Measurements from ENCODE around the gene SNTB2. TPM values are rescaled to one million over a fixed set of nuclear protein-coding genes. Genes with fewer than 3 reads are reported as not detected.

The SNTB2 gene
- polyA plus RNA-seq, 1 of the 3 experiments (the other 2 are of a cell fraction): 13.0 TPM

- POLR2A ChIA-PET: no interaction called here
- CTCF ChIA-PET: no interaction called here
- Histone ChIP-seq H3F3A (replicated peaks; ENCODE audit: insufficient read depth) (peaks cover 23% of the 10 kb centered on the region), H3K4me1 (ENCODE audit: control insufficient read depth in 1 of 2, insufficient read depth in 2 of 2, low read depth in 1 of 2, low read length in 1 of 2) (no peaks in the 10 kb centered on the region; a peak in 1 of 4 replicates), H3K4me3 (ENCODE audit: low read depth in 2 of 2, low read length in 1 of 2) (no peak overlapping the region), H3K79me2 (ENCODE audit: insufficient read depth) (no peaks in the 10 kb centered on the region), H3K27ac (ENCODE audit: low read depth in 2 of 2, low read length in 1 of 2) (peak overlapping the region; percentile 36 to 40; a peak in 2 of 4 replicates), H3K9ac (no peak overlapping the region), H2AFZ (ENCODE audit: low read depth) (no peak overlapping the region), H4K20me1 (ENCODE audit: insufficient read depth) (no peaks in the 10 kb centered on the region), H3K9me3 (no peaks in the 10 kb centered on the region), H3K36me3 (replicated peaks in 1 of 2; ENCODE audit: control insufficient read depth in 1 of 2, insufficient read depth in 2 of 2, low read length in 1 of 2) (peaks cover 11 to 20% of the 10 kb centered on the region in 2 experiments), H3K27me3 (ENCODE audit: insufficient read depth) (no peaks in the 10 kb centered on the region), H3K9me2 (no peaks in the 10 kb centered on the region), H3K4me2 (no peak overlapping the region)
- 0 out of 2 replicates have a peak, but pooled peaks have one; percentile 9 for TF ChIP-seq TCF12 (IDR thresholded peaks at IDR 0.05)
- no peak for TF ChIP-seq TEAD4 (IDR thresholded peaks at IDR 0.05; ENCODE audit: borderline replicate concordance, insufficient read depth)
- 71% methylated on average over 1 of the region's 1 CpG for WGBS (ENCODE audit: low lambda C conversion rate)
- no peak for DNase-seq
Measured at GRCh38 chr16:69306031-69306430, 119.1 kb downstream of the SNTB2 start.

- peaks cover 23% of the 10 kb centered on the region for H3F3A ChIP-seq (replicated peaks; ENCODE audit: insufficient read depth)
- H3K4me1 ChIP-seq (ENCODE audit: control insufficient read depth in 1 of 2, insufficient read depth in 2 of 2, low read depth in 1 of 2, low read length in 1 of 2): peaks cover 0 to 2% of the 10 kb centered on the region in 2 experiments; a peak in 1 of 4 replicates
- DNase-seq: no peak
- peaks cover 3% of the 10 kb centered on the region; the same call in 1 of the 2 replicates for H4K20me1 ChIP-seq (ENCODE audit: insufficient read depth)
- H2AFZ ChIP-seq (ENCODE audit: low read depth): no peak overlapping the region
- no peak overlapping the region for H3K9ac ChIP-seq
- POLR2A ChIA-PET: no interaction called here
- no peak overlapping the region for H3K4me3 ChIP-seq (ENCODE audit: low read depth in 2 of 2, low read length in 1 of 2)
- H3K4me2 ChIP-seq: no peak overlapping the region
- TF ChIP-seq TEAD4 (IDR thresholded peaks at IDR 0.05; ENCODE audit: borderline replicate concordance, insufficient read depth): no peak
- TF ChIP-seq MXI1 (IDR thresholded peaks at IDR 0.05; ENCODE audit: low read depth, low read length): no peak
- no peak for TF ChIP-seq CTCF (IDR thresholded peaks at IDR 0.05)
- no peak for TF ChIP-seq IRF3 (IDR thresholded peaks at IDR 0.05; ENCODE audit: low read depth, low read length)
- TF ChIP-seq RFX5 (IDR thresholded peaks at IDR 0.05; ENCODE audit: low read length): no peak
- no peak for TF ChIP-seq FOXM1 (IDR thresholded peaks at IDR 0.05; ENCODE audit: low read depth)
- no peak for TF ChIP-seq ZBTB33 (IDR thresholded peaks at IDR 0.05; ENCODE audit: borderline replicate concordance, low read depth)
- no peak for TF ChIP-seq TCF12 (IDR thresholded peaks at IDR 0.05)
- H3K27me3 ChIP-seq (ENCODE audit: insufficient read depth): no peaks in the 10 kb centered on the region
- no peak overlapping the region for H3K27ac ChIP-seq (ENCODE audit: low read depth in 2 of 2, low read length in 1 of 2)
- CTCF ChIA-PET: interaction anchor here (1.3 kb wide), 1 partner anchor 157 kb away, joined by 4 read pairs; no protein-coding TSS in a partner anchor
- WGBS (ENCODE audit: low lambda C conversion rate): 96% methylated on average over 1 of the region's 1 CpG
- H3K9me3 ChIP-seq: no peaks in the 10 kb centered on the region
- no peaks in the 10 kb centered on the region for H3K9me2 ChIP-seq
- peaks cover 7 to 16% of the 10 kb centered on the region in 2 experiments for H3K36me3 ChIP-seq (replicated peaks in 1 of 2; ENCODE audit: control insufficient read depth in 1 of 2, insufficient read depth in 2 of 2, low read length in 1 of 2)
- peaks cover 7% of the 10 kb centered on the region for H3K79me2 ChIP-seq (ENCODE audit: insufficient read depth)
Measured at GRCh38 chr16:69307091-69307490, 120.1 kb downstream of the SNTB2 start.

Measured in SK-N-SH (cell line).